ENCODE results near the gene WNK2.

Gene WNK2

DNA sequence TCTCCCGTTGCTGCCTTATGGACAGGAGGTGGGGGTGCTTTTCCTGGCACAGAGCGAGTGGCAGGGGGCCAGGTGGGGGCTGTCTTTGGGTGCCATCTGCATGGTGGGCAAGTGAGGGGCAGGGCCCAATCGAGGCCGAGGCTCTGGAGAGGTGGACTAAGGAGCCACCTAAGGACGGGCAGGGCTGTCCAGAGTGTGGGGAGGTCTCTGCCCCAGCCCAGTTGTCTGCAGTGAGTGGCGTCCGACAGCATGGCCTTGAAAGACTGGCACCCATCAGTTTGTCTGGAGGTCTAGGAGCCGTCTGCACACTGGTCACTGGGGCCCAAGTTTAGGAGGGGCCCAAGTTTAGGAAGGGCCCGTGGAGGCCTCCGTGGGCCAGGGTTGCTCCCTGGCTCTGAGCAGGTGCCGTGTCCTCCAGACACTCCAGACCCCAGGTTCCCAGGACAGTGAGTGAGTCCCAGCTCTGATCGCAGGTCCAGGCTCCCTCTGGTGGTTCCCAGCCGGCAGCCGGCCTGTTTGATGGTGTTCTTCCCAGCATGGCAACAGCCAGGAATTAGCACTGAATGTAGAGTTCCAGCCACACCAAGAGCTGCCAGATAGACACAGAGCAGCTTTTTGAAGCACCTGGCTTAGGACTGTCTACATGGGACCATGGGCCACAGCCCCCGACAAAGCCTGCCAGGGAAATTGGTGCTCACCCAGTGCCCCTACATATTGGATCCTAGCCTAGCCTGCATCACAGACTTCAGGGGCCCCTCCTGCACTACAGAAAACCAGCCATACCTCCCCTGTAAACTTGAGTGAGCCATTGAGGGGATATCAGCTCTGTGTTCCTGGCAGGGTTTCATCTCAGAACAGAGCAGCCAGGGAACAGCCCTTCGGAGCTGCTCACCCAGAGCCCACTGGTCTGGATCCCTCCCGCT lies 120.9 kb downstream of the WNK2 start:
- DNase-seq = peak; percentile 33
- in situ Hi-C loops (cut with HindIII; ENCODE audit: low pct_ligation_motif_present, low pct_unique_long_range_greater_than_20kb, low sequenced_read_pairs) = no loop called here

GRCh38 chr9:93305497-93306020 lies 121.6 kb downstream of the WNK2 start:
- in situ Hi-C loops (cut with HindIII; ENCODE audit: low pct_ligation_motif_present, low pct_unique_long_range_greater_than_20kb, low sequenced_read_pairs) = no loop called here
- DNase-seq = no peak

DNA sequence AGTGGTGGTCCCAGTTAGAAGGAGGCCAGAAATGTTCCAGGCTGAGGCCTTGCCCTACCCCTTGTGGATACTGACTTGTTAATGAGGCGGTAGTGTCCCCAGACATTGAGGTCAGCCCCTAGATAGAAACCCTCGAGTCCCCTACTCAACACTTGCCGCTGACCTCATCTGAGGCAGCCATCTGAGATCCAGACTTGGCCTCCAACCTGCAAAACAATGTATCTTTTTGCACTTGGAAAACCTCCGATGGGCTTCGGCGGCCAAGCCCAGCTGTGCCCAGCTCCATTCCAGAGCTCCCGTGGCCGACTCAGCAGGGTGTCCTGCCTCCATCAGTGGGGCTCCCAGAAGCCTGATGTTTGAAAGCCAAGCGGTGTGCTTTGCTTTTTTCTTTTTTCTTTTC lies 122.1 kb downstream of the WNK2 start:
- in situ Hi-C loops (cut with HindIII; ENCODE audit: low pct_ligation_motif_present, low pct_unique_long_range_greater_than_20kb, low sequenced_read_pairs) = no loop called here
- no peak for DNase-seq

DNA sequence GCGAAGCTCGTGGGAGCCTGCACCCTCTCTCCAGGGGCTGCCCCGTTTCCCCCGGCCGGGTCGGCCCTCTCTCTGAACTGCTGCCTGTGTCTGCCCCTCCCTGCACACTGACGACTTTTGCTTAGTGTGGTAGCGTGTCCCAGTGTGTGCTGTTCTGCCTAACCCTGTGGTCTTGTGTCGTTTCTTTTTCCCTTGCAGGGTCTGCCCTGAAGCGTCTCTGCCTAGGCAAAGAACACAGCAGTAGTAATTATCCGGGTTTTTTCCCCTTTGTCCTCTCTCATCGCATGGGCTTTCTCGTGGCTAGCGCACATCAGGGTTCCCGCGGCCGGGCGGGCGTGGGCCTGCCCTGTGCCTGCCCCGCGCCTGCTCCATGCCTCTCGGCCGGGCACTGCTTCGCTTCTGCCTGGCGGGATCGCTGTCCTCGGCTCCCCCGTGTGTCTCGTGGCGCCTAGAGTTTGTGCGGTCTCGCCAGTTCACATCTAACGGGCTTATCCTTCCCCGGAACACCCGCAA lies 122.7 kb downstream of the WNK2 start:
- in situ Hi-C loops (cut with HindIII; ENCODE audit: low pct_ligation_motif_present, low pct_unique_long_range_greater_than_20kb, low sequenced_read_pairs) = no loop called here
- no peak for DNase-seq

DNA sequence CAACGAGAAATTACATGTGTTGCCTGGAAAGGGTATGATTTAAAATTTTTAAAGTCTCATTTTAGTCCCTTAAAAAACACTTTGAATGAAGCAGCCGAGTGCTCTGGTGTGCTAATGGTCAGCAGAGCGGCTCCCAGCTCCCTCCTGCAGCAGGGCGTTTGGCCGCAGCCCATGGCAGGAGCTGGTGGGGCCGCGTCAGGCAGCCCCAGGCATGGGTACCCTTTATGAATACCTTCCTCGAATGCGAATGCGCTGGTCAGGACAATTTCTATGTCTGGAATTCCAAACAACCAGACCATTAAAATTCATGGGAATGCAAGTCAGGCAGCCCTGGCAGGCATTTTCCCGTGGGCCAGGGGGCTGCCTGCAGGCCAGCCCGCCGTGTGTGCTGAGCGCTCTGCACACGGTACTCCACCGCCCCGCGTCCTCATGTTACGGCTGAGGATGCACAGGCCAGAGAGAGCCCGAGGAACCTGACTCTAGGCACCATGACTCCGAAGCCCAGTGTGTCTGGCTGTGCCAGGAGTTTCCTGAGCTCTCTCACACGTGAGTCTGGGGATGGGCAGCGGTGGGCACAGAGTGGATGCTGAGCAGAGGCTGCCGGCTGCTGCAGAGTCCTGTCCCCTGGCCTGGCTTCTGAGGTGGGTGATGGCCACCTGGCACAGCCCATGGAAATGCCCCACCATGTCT lies 123.7 kb downstream of the WNK2 start:
- in situ Hi-C loops (cut with HindIII; ENCODE audit: low pct_ligation_motif_present, low pct_unique_long_range_greater_than_20kb, low sequenced_read_pairs) = no loop called here
- DNase-seq = no peak

DNA sequence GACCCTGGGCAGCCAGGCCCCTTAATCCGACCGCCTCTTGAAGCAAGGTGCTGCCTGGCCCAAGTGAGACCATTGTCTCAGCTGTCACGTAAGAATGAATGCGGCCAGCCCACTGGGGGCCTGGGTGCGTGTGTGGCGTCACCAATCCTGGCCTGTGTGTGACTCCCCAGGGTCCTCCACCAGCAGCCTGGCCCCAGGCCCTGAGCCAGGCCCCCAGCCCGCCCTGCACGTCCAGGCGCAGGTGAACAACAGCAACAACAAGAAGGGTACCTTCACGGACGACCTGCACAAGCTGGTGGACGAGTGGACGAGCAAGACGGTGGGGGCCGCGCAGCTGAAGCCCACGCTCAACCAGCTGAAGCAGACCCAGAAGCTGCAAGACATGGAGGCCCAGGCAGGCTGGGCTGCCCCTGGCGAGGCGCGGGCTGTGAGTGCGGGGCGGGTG lies 124.2 kb downstream of the WNK2 start:
- DNase-seq = no peak
- in situ Hi-C loops (cut with HindIII; ENCODE audit: low pct_ligation_motif_present, low pct_unique_long_range_greater_than_20kb, low sequenced_read_pairs) = no loop called here

DNA sequence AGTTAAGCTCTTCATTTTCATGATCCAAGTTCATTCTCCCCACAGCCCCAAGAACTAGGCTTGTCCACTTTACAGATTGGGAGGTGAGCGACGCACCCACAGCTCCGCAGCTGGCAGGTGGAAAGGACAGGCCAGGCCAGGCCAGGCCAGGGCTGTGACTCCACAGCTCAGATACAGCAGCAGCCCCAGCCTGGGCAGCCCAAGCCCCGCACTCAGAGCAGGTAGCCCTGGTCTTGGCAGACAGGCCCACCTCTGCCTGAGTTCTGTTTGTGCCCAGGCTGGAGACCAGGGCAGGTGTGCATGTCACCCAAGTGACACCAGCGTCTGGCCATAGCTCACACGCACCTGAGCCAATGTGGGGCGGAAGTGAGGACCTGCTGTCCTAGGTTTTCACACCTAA lies 124.7 kb downstream of the WNK2 start:
- DNase-seq = no peak
- in situ Hi-C loops (cut with HindIII; ENCODE audit: low pct_ligation_motif_present, low pct_unique_long_range_greater_than_20kb, low sequenced_read_pairs) = no loop called here

- in situ Hi-C loops (cut with HindIII; ENCODE audit: low pct_ligation_motif_present, low pct_unique_long_range_greater_than_20kb, low sequenced_read_pairs) = no loop called here
- DNase-seq = no peak
Measured at GRCh38 chr9:93309889-93310425, 126.0 kb downstream of the WNK2 start.

DNA sequence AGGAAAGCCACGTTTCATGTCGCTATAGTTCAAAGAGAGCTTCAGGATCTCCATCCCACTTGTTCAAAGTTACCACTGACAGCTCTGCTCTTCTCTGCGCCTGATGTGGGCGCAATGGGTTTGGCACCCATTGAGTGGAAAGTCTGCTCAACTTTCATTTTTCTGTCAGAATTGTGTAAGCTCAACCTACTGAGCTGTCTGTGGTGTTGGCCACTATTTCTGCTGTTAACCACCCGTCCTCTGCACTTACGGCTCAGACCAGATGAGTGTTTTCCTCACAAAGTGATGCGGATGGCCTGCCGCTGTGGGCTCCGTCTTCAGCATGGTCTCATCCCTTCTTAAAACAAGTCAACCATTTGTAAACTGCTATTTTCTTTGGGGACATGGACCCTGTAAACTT lies 131.2 kb downstream of the WNK2 start:
- in situ Hi-C loops (cut with HindIII; ENCODE audit: low pct_ligation_motif_present, low pct_unique_long_range_greater_than_20kb, low sequenced_read_pairs) = no loop called here
- no peak for DNase-seq

DNA sequence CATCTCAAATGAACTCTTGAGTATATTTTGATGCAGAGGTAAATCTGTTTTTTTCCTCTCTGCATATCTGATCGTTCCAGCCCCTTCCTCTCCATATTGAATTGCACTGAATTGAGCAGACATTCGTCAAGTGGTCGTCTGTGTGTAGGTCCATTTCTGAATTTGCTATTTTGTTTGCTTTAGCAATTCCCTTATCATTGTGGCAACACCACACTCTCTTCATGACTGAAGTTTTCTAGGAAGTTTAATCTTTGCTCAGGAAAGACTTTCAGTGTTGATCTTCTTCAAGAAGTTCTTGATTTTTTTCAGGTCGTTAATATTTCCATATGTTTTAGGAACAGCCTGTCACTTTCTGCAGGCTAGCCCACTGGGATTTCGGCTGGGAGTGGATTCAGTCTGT lies 132.0 kb downstream of the WNK2 start:
- DNase-seq = no peak
- in situ Hi-C loops (cut with HindIII; ENCODE audit: low pct_ligation_motif_present, low pct_unique_long_range_greater_than_20kb, low sequenced_read_pairs) = no loop called here

GRCh38 chr9:93316726-93317494 lies 133.0 kb downstream of the WNK2 start:
- in situ Hi-C loops (cut with HindIII; ENCODE audit: low pct_ligation_motif_present, low pct_unique_long_range_greater_than_20kb, low sequenced_read_pairs) = no loop called here
- DNase-seq = no peak

- in situ Hi-C loops (cut with HindIII; ENCODE audit: low pct_ligation_motif_present, low pct_unique_long_range_greater_than_20kb, low sequenced_read_pairs) = no loop called here
- no peak for DNase-seq
Measured at GRCh38 chr9:93317495-93318094, 133.7 kb downstream of the WNK2 start.

- in situ Hi-C loops (cut with HindIII; ENCODE audit: low pct_ligation_motif_present, low pct_unique_long_range_greater_than_20kb, low sequenced_read_pairs) = no loop called here
- no peak for DNase-seq
Measured at GRCh38 chr9:93318480-93318879, 134.5 kb downstream of the WNK2 start.

- in situ Hi-C loops (cut with HindIII; ENCODE audit: low pct_ligation_motif_present, low pct_unique_long_range_greater_than_20kb, low sequenced_read_pairs) = no loop called here
Measured at GRCh38 chr9:93319301-93319991, 135.5 kb downstream of the WNK2 start.

DNA sequence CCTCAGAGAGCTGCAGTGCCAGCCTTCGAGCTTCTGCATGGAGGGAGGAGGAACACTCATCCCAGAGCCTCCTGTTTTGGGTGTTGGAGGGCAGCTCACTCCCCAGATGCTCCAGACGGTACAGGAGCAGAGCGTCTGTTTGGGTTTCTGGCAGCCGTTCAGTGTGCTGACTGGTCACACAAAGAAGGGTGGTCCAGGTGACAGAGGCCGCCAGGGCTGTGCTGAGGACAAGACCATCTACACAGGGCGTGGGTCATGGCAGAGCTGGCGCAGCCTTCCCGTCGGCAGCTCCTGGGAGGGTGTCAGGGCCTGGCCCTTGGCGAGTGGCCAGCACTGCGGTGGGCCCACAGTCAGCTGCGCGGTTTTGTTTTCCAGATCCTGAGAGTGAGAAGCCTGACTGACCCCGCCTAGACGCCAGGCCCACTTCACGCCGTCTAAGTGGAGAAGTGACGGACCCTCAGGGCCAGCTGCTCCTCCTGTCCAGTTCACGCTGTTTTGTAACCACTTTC lies 136.1 kb downstream of the WNK2 start:
- in situ Hi-C loops (cut with HindIII; ENCODE audit: low pct_ligation_motif_present, low pct_unique_long_range_greater_than_20kb, low sequenced_read_pairs) = no loop called here
- DNase-seq = no peak

More at GRCh38 chr9:93319301-93319991, 135.5 kb downstream of the WNK2 start:
- DNase-seq = no peak

DNA sequence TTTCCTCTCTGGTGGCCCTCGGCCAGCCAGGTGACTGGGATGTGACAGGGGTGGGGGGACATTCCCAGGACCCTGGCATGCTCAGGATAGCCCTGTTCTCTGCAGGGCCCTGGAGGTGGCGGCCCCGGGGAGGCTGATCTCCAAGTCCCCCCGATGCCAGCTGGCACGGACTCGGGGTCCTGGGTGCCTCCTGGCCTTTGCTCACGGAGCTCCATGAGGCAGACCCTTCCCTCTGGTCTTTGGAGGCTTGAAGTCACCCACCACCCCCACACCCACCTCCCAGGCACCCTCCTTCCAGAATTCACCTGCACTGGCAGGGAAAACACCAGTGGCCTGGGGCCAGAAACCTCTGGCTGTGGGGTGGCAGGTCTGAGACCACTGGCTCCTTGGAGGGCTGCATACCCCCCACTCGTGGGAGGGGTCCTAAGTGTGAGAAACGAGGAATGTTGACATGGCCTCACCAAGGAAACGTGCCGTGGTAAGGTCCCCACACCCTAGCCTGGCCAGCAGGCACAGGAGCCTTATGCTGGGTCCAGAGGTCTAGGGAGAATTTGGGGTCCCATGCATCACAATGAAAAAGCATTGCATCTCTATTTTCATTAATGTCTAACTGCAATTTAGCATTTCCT lies 136.8 kb downstream of the WNK2 start:
- no peak for DNase-seq
- in situ Hi-C loops (cut with HindIII; ENCODE audit: low pct_ligation_motif_present, low pct_unique_long_range_greater_than_20kb, low sequenced_read_pairs) = no loop called here

DNA sequence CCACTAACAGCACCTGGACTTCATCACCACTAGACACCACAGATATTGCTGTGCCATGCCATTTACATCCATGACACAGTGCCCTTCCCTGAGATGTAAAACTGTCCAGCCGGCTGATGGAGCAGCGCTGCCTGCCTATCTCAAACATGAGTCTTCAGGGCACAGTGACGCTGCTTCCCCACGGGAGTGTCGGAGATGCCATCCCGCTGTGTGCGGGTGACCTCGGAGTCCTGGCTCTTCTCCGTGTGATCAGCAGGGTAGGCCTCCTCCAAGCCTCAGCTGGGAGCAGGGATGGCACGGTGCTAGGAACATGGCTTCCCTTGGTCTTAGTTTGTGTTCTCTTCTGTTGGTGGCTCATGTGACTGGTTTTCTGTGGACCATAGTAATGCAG lies 137.3 kb downstream of the WNK2 start:
- in situ Hi-C loops (cut with HindIII; ENCODE audit: low pct_ligation_motif_present, low pct_unique_long_range_greater_than_20kb, low sequenced_read_pairs) = no loop called here
- DNase-seq = no peak
